Kidney epithelial cell (primary cell): ENCODE results near the gene RCN2. TPM values are rescaled to one million over a fixed set of nuclear protein-coding genes. Genes with fewer than 3 reads are reported as not detected.

Experiments used
- DNase-seq: peaks from one replicate; pipeline ENCODE4 v3.0.0-alpha.2; 2010; ENCODE audit warnings: low read depth
- H3K27me3 ChIP-seq: 2 replicates; pipeline ENCODE4 v1.6.0; 2011; ENCODE audit warnings: low read length; ENCODE audit not compliant: control insufficient read depth, insufficient read depth
- H3K36me3 ChIP-seq: 2 replicates; pipeline ENCODE4 v1.5.1; 2011; ENCODE audit warnings: low read length; ENCODE audit not compliant: control insufficient read depth, insufficient read depth
- H3K4me3 ChIP-seq: 2 replicates; pipeline ENCODE4 v1.5.1; 2011; ENCODE audit warnings: low read depth, mild to moderate bottlenecking, control low read depth, low read length
- CTCF ChIP-seq: IDR thresholded peaks from 2 replicates; pipeline ENCODE4 v1.5.1; 2011; ENCODE audit warnings: mild to moderate bottlenecking, moderate library complexity, low read length, control low read depth, inconsistent platforms; ENCODE audit not compliant: insufficient read depth, poor library complexity, severe bottlenecking
- total RNA-seq: library from RNA; depleted of rRNA; stranded (reverse); fragments of >200 nt; gene quantifications from 2 replicates; pipeline ENCODE4 v1.2.3, GENCODE V29; 2015

Gene RCN2
- total RNA-seq, 1 donor from 2014 or later = 119 TPM

- H3K27me3 ChIP-seq = no peaks in the 10 kb centered on the region
- H3K36me3 ChIP-seq = no peaks in the 10 kb centered on the region
- no peak for TF ChIP-seq CTCF
- DNase-seq = no peak
- no peak overlapping the region for H3K4me3 ChIP-seq
These were observed 47.9 kb downstream of the RCN2 start for GRCh38 chr15:76979331-76979925.

- H3K36me3 ChIP-seq = no peaks in the 10 kb centered on the region
- no peak overlapping the region for H3K4me3 ChIP-seq
- TF ChIP-seq CTCF = no peak
- DNase-seq = no peak
- H3K27me3 ChIP-seq = no peaks in the 10 kb centered on the region
These were observed 48.5 kb downstream of the RCN2 start for GRCh38 chr15:76979996-76980520.

GRCh38 chr15:76982356-76982755 is 50.8 kb downstream of the RCN2 start:
- no peak overlapping the region for H3K4me3 ChIP-seq
- no peak for DNase-seq
- no peaks in the 10 kb centered on the region for H3K27me3 ChIP-seq
- H3K36me3 ChIP-seq = no peaks in the 10 kb centered on the region
- no peak for TF ChIP-seq CTCF

GRCh38 chr15:76982756-76983155 is 51.2 kb downstream of the RCN2 start:
- Histone ChIP-seq H3K27me3 (no peaks in the 10 kb centered on the region), H3K36me3 (no peaks in the 10 kb centered on the region), H3K4me3 (no peak overlapping the region)
- TF ChIP-seq CTCF = no peak
- DNase-seq = no peak

- no peak for DNase-seq
- no peaks in the 10 kb centered on the region for H3K36me3 ChIP-seq
- no peak for TF ChIP-seq CTCF
- H3K4me3 ChIP-seq = no peak overlapping the region
- H3K27me3 ChIP-seq = no peaks in the 10 kb centered on the region
These were observed 52.2 kb downstream of the RCN2 start for GRCh38 chr15:76983590-76984375.
